ENCODE measurements around the gene DSCAM. TPM values are rescaled to one million over a fixed set of nuclear protein-coding genes. Genes with fewer than 3 reads are reported as not detected.
"Not testable (repeated sequence)": the region's sequence is repeated elsewhere in the genome, so short reads cannot be mapped to it uniquely, and the experiment has no call there.

The DSCAM gene
- total and polyA plus RNA-seq, 4 experiments from 2014 or later: not detected

DNA sequence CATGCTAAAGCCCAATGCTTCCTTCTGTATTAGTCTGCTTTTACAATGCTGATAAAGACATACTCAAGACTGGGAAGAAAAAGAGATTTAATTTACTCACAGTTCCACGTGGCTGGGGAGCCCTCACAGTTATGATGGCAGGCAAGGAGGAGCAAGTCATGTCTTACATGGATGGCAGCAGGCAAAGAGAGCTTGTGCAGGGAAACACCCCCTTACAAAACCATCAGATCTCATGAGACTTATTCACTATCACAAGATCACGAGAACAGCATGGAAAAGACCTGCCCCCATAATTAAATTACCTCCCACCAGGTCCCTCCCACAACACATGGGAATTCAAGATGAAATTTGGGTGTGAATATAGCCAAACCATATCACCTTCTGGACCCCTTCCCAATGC, 407.4 kb downstream of the DSCAM start:
- H3K4me3 ChIP-seq (ENCODE audit: low read length in 2 of 2); H3K27me3 Mint-ChIP-seq; H3K9me3 ChIP-seq (ENCODE audit: control insufficient read depth in 1 of 2, low read length in 2 of 2); DNase-seq; H3K4me3 Mint-ChIP-seq; intact Hi-C loops (cut with micrococcal nuclease); H3K27me3 ChIP-seq (ENCODE audit: insufficient read depth, low read length); H3K4me1 Mint-ChIP-seq; H3K36me3 ChIP-seq (ENCODE audit: insufficient read depth, low read length); POLR2A ChIA-PET (ENCODE audit: partially characterized antibody); H3K27ac Mint-ChIP-seq; H3K27ac ChIP-seq (ENCODE audit: low read depth, low read length); CTCF ChIA-PET (ENCODE audit: partially characterized antibody); H3K4me1 ChIP-seq (ENCODE audit: insufficient read depth, low read length); H3K36me3 Mint-ChIP-seq: not testable (repeated sequence)
- H3K9me3 Mint-ChIP-seq: peaks cover 5 to 17% (median 9%) of the 10 kb centered on the region in 8 donors

DNA sequence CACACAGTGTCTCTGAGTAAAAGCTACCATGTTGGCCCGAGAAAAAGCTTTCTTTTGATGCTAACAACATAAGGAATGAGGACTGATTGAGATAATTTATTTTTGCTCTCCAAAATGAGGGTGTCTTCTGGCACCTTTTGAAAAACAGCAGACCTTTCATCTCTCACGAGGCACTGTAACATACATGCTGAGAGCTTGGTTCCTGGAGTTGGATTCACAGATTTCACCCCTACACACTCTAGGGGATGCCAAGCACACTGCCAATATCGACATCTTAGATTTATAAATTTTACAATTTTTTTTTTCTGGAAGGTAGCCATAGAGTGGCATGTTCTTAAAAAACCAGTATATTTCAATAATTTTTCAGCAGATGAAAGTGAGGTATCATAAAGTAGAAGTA, 408.3 kb downstream of the DSCAM start:
- Mint-ChIP-seq H3K27me3 (no peaks in the 10 kb centered on the region), H3K4me1 (no peaks in the 10 kb centered on the region), H3K36me3 (no peaks in the 10 kb centered on the region), H3K9me3 (peaks cover 0 to 10% (median 6%) of the 10 kb centered on the region in 8 donors), H3K27ac (no peak overlapping the region), H3K4me3 (no peak overlapping the region)
- Histone ChIP-seq H3K36me3 (ENCODE audit: insufficient read depth, low read length) (no peaks in the 10 kb centered on the region), H3K4me1 (ENCODE audit: insufficient read depth, low read length) (no peaks in the 10 kb centered on the region), H3K9me3 (ENCODE audit: control insufficient read depth in 1 of 2, low read length in 2 of 2) (no peaks in the 10 kb centered on the region), H3K27ac (ENCODE audit: low read depth, low read length) (no peak overlapping the region), H3K4me3 (ENCODE audit: low read length in 2 of 2) (no peak overlapping the region), H3K27me3 (ENCODE audit: insufficient read depth, low read length) (no peaks in the 10 kb centered on the region)
- ChIA-PET CTCF (ENCODE audit: partially characterized antibody) (no interaction called here), POLR2A (ENCODE audit: partially characterized antibody) (no interaction called here)
- no peak for DNase-seq
- intact Hi-C loops (cut with micrococcal nuclease): no loop called here

DNA sequence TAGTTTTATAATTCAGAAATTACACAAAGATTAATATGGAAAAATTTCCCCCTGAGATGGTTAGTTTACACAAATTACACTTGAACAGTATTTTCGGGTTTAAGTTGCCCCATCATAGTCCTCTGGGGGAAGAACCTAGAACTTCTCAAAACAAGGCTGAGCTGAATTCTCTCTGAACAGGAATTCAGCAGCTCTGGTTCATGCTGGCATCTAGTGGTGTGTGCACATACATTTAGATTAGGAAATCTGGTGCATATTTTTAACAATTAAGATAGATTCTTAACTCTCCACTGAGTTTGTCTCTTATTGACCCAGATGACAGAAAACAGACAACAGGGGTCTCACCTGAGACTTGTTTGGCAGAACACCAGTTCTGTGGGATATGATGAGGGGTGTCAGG, 410.7 kb downstream of the DSCAM start:
- H3K27me3 Mint-ChIP-seq: no peaks in the 10 kb centered on the region
- H3K4me1 ChIP-seq (ENCODE audit: insufficient read depth, low read length): no peaks in the 10 kb centered on the region
- intact Hi-C loops (cut with micrococcal nuclease): no loop called here
- DNase-seq: no peak
- peaks cover 1 to 19% (median 9%) of the 10 kb centered on the region in 8 donors for H3K9me3 Mint-ChIP-seq
- H3K36me3 ChIP-seq (ENCODE audit: insufficient read depth, low read length): no peaks in the 10 kb centered on the region
- H3K9me3 ChIP-seq (ENCODE audit: control insufficient read depth in 1 of 2, low read length in 2 of 2): no peaks in the 10 kb centered on the region
- H3K27ac Mint-ChIP-seq: no peak overlapping the region
- ChIA-PET CTCF (ENCODE audit: partially characterized antibody) (no interaction called here), POLR2A (ENCODE audit: partially characterized antibody) (no interaction called here)
- H3K4me3 Mint-ChIP-seq: no peak overlapping the region
- no peak overlapping the region for H3K4me3 ChIP-seq (ENCODE audit: low read length in 2 of 2)
- H3K27ac ChIP-seq (ENCODE audit: low read depth, low read length): no peak overlapping the region
- no peaks in the 10 kb centered on the region for H3K4me1 Mint-ChIP-seq
- H3K27me3 ChIP-seq (ENCODE audit: insufficient read depth, low read length): no peaks in the 10 kb centered on the region
- no peaks in the 10 kb centered on the region for H3K36me3 Mint-ChIP-seq

DNA sequence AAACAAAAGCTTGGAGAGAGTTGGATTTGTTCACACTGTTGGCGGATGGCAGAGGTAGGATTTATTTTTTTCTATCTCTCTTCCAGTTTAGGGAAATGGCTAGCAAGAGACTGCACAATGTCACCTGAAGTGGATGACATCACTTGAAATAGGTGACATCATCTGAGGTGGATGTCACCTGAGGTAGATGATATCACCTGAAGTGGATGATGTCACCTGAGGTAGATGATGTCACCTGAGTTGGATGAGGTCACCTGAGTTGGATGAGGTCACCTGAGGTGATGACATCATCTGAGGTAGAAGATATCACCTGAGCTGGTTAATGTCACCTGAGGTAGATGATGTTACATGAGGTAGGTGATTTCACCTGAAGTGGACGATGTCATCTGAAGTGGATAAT, 413.4 kb downstream of the DSCAM start:
- H3K36me3 ChIP-seq (ENCODE audit: insufficient read depth, low read length): no peaks in the 10 kb centered on the region
- ChIA-PET POLR2A (ENCODE audit: partially characterized antibody) (no interaction called here), CTCF (ENCODE audit: partially characterized antibody) (no interaction called here)
- Mint-ChIP-seq H3K27me3 (no peaks in the 10 kb centered on the region), H3K4me3 (no peak overlapping the region), H3K27ac (no peak overlapping the region), H3K36me3 (no peaks in the 10 kb centered on the region), H3K4me1 (no peaks in the 10 kb centered on the region), H3K9me3 (peaks cover 3 to 22% (median 8%) of the 10 kb centered on the region in 8 donors)
- H3K27ac ChIP-seq (ENCODE audit: low read depth, low read length): no peak overlapping the region
- no peak for DNase-seq
- H3K4me1 ChIP-seq (ENCODE audit: insufficient read depth, low read length): no peaks in the 10 kb centered on the region
- no peaks in the 10 kb centered on the region for H3K27me3 ChIP-seq (ENCODE audit: insufficient read depth, low read length)
- no peaks in the 10 kb centered on the region for H3K9me3 ChIP-seq (ENCODE audit: control insufficient read depth in 1 of 2, low read length in 2 of 2)
- no peak overlapping the region for H3K4me3 ChIP-seq (ENCODE audit: low read length in 2 of 2)
- intact Hi-C loops (cut with micrococcal nuclease): no loop called here

DNA sequence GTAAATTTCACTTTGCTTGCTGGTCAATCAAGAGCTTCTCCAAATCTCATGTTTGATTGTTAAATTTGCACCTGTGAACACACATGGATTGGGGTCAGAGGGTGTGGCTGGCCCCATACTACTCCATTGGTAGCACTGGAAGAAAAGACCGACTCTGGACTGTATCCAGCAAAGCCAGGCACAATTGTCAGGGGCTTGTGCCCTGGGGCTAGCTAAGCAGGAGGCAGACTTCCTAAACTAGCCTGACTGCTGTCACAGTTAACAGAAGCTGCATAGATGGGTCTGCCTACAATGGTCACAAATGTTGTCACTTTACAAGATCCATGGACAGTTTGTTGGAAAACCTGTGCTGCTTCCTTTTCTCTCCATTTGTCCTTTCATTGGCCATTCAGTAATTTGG, 421.0 kb downstream of the DSCAM start:
- H3K27me3 Mint-ChIP-seq: no peaks in the 10 kb centered on the region
- H3K9me3 Mint-ChIP-seq: peaks cover 0 to 10% (median 1%) of the 10 kb centered on the region in 8 donors
- H3K4me3 Mint-ChIP-seq: no peak overlapping the region
- CTCF ChIA-PET (ENCODE audit: partially characterized antibody): no interaction called here
- H3K27me3 ChIP-seq (ENCODE audit: insufficient read depth, low read length): no peaks in the 10 kb centered on the region
- H3K27ac ChIP-seq (ENCODE audit: low read depth, low read length): no peak overlapping the region
- no peaks in the 10 kb centered on the region for H3K9me3 ChIP-seq (ENCODE audit: control insufficient read depth in 1 of 2, low read length in 2 of 2)
- no peaks in the 10 kb centered on the region for H3K36me3 Mint-ChIP-seq
- POLR2A ChIA-PET (ENCODE audit: partially characterized antibody): no interaction called here
- H3K36me3 ChIP-seq (ENCODE audit: insufficient read depth, low read length): no peaks in the 10 kb centered on the region
- no peak overlapping the region for H3K27ac Mint-ChIP-seq
- no peaks in the 10 kb centered on the region for H3K4me1 ChIP-seq (ENCODE audit: insufficient read depth, low read length)
- H3K4me3 ChIP-seq (ENCODE audit: low read length in 2 of 2): no peak overlapping the region
- DNase-seq: no peak
- intact Hi-C loops (cut with micrococcal nuclease): no loop called here
- H3K4me1 Mint-ChIP-seq: no peaks in the 10 kb centered on the region

DNA sequence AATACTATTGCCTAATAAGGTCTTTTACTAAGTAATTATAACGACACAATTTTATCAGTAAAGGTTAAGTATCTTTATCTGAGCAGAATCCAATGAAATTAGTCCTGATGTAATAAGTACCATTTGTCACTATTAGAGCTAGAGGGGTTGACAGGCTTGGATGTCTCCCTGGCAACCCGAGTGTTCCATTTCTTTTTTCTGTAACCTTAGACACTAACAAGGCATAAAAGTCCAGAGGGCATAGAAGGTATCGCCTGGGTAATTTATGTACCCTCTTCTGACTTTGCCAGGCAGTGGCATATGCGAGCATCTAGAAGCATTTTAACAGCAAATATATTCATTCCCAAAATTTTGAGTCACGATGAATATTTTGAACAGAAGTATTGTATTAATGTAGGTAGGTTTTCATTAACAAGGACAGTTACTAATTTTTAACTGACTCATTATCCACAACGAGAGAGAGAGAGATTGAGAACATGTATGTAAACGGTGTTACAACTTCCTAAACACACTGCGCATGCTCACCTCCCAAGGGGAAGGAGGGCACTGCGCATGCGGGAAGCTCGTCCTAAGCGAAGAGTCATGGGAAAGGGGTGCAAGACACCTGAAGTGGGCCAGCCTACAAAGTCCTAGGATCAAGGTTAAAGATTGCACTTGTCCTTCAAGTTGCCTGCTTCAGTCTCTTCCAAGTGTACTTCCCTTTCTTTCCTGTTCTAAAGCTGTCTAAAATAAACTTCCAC, 423.9 kb downstream of the DSCAM start:
- CTCF ChIA-PET (ENCODE audit: partially characterized antibody): no interaction called here
- no peaks in the 10 kb centered on the region for H3K36me3 Mint-ChIP-seq
- H3K4me1 Mint-ChIP-seq: no peaks in the 10 kb centered on the region
- DNase-seq: no peak
- POLR2A ChIA-PET (ENCODE audit: partially characterized antibody): no interaction called here
- no peaks in the 10 kb centered on the region for H3K36me3 ChIP-seq (ENCODE audit: insufficient read depth, low read length)
- H3K4me3 Mint-ChIP-seq: no peak overlapping the region
- H3K27ac Mint-ChIP-seq: no peak overlapping the region
- H3K27me3 ChIP-seq (ENCODE audit: insufficient read depth, low read length): no peaks in the 10 kb centered on the region
- H3K9me3 ChIP-seq (ENCODE audit: control insufficient read depth in 1 of 2, low read length in 2 of 2): no peaks in the 10 kb centered on the region
- H3K9me3 Mint-ChIP-seq: peaks cover 2 to 23% (median 9%) of the 10 kb centered on the region in 8 donors
- H3K4me1 ChIP-seq (ENCODE audit: insufficient read depth, low read length): no peaks in the 10 kb centered on the region
- H3K27me3 Mint-ChIP-seq: no peaks in the 10 kb centered on the region
- no peak overlapping the region for H3K4me3 ChIP-seq (ENCODE audit: low read length in 2 of 2)
- H3K27ac ChIP-seq (ENCODE audit: low read depth, low read length): no peak overlapping the region
- intact Hi-C loops (cut with micrococcal nuclease): no loop called here

DNA sequence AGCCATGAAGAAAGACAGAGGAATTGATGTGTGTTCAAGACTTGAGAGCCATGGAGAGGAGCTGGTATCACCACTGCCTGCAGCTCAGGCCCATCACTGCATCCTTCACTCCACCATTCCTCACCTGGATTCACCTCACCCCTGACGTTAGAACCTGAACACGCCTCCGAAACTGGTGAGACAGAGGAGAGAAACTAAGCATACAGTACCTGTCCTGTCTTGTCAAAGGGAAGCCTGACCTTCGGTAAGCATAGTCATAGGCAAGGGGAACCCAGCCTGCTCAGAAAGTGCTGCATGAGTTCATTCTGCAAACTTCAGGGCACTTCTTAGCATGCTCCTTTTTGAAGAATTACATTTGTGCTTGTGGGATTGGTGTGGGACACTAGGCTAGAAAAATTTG, 425.8 kb downstream of the DSCAM start:
- no peaks in the 10 kb centered on the region for H3K4me1 ChIP-seq (ENCODE audit: insufficient read depth, low read length)
- H3K27ac Mint-ChIP-seq: no peak overlapping the region
- ChIA-PET POLR2A (ENCODE audit: partially characterized antibody) (no interaction called here), CTCF (ENCODE audit: partially characterized antibody) (no interaction called here)
- no peak overlapping the region for H3K27ac ChIP-seq (ENCODE audit: low read depth, low read length)
- H3K4me1 Mint-ChIP-seq: no peaks in the 10 kb centered on the region
- H3K9me3 ChIP-seq (ENCODE audit: control insufficient read depth in 1 of 2, low read length in 2 of 2): no peaks in the 10 kb centered on the region
- H3K9me3 Mint-ChIP-seq: peaks cover 2 to 27% (median 9%) of the 10 kb centered on the region in 8 donors
- H3K36me3 Mint-ChIP-seq: no peaks in the 10 kb centered on the region
- intact Hi-C loops (cut with micrococcal nuclease): no loop called here
- no peaks in the 10 kb centered on the region for H3K27me3 Mint-ChIP-seq
- DNase-seq: no peak
- no peak overlapping the region for H3K4me3 Mint-ChIP-seq
- no peaks in the 10 kb centered on the region for H3K27me3 ChIP-seq (ENCODE audit: insufficient read depth, low read length)
- no peak overlapping the region for H3K4me3 ChIP-seq (ENCODE audit: low read length in 2 of 2)
- H3K36me3 ChIP-seq (ENCODE audit: insufficient read depth, low read length): no peaks in the 10 kb centered on the region

DNA sequence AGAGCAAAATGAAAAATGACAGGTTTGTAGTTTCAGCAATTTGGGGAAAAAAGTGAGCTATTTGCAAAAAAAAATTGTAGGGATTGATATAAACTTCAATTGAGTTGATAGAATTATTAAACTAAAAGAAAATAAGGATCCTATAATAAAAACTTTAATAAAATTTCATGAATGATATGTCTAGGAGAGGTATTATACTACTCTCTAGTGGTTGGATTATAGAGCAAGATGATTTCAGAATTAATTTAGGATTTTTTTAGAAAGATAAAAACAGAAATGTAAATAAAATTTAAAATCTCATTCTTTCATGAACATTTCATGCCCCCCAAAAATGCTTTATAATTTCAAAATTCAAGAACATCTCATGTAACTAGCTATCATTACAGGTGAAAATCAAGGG, 430.4 kb downstream of the DSCAM start:
- H3K27ac Mint-ChIP-seq: no peak overlapping the region
- intact Hi-C loops (cut with micrococcal nuclease): no loop called here
- ChIA-PET CTCF (ENCODE audit: partially characterized antibody) (no interaction called here), POLR2A (ENCODE audit: partially characterized antibody) (no interaction called here)
- no peak overlapping the region for H3K4me3 Mint-ChIP-seq
- peaks cover 4 to 27% (median 11%) of the 10 kb centered on the region in 8 donors for H3K9me3 Mint-ChIP-seq
- no peaks in the 10 kb centered on the region for H3K4me1 Mint-ChIP-seq
- H3K4me3 ChIP-seq (ENCODE audit: low read length in 2 of 2): no peak overlapping the region
- no peaks in the 10 kb centered on the region for H3K27me3 ChIP-seq (ENCODE audit: insufficient read depth, low read length)
- H3K36me3 ChIP-seq (ENCODE audit: insufficient read depth, low read length): no peaks in the 10 kb centered on the region
- peaks cover 0 to 1% of the 10 kb centered on the region in 2 donors for H3K36me3 Mint-ChIP-seq
- no peak for DNase-seq
- H3K4me1 ChIP-seq (ENCODE audit: insufficient read depth, low read length): no peaks in the 10 kb centered on the region
- peaks cover 0 to 2% of the 10 kb centered on the region in 2 donors for H3K27me3 Mint-ChIP-seq
- no peaks in the 10 kb centered on the region for H3K9me3 ChIP-seq (ENCODE audit: control insufficient read depth in 1 of 2, low read length in 2 of 2)
- no peak overlapping the region for H3K27ac ChIP-seq (ENCODE audit: low read depth, low read length)
